NCI-H1105 treated with DMSO at 0.1 percent for 48 hours (cell line): ENCODE results near the gene IL1F10.

Experiments used
- DNase-seq: peaks from one replicate; lab custom pipeline; 2025; lab: John Stamatoyannopoulos, UW

IL1F10 gene

DNA sequence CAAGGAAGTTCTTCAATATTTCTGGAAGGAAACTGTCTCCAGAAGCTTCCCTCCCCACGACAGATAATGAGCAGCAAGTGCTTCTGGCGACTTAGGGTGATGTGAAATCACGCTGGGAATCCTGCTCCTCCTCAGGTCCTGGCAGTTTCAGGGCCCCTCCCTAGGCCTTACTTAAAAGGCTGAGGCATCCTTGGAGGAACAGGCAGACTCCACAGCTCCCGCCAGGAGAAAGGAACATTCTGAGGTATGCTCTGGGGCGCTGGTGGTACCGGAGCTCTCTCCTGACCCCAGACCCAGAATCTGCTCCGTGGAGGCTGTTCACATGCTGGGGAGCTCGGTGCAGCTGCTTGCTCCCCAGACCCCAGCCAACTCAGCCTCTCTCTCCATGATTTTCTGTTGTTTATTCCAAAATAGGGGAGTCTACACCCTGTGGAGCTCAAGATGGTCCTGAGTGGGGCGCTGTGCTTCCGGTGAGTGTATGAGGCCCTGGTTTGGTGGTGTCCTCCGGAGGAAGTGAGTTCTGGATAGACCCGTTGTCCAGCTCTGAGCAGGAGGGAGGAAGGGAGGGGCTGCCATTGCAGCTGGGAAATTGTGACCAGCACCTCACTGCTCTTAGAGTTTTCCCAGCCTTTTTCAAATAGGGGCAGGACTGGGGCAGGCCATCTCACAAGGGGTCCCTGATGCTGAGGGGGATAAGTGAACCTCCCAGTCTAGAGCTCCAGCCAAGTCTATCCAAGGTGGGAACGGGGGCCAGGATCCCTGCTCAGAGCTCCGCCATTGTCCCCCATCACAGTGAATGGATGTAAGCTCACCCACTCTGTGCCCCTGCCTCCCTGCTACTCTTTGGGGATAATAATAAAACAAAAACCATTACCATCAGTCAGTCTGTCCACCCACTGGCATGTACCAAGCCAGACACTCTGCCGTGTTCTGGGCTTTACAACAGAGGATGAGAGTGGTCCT lies 8.5 kb upstream of the IL1F10 start, which contains the start of gene IL36RN:
Gene IL36RN, plus strand, starts transcription at position 201 of the 963 bp plus-strand sequence. Its CDS starts 241 bp downstream, at position 442.
- DNase-seq = no peak

DNA sequence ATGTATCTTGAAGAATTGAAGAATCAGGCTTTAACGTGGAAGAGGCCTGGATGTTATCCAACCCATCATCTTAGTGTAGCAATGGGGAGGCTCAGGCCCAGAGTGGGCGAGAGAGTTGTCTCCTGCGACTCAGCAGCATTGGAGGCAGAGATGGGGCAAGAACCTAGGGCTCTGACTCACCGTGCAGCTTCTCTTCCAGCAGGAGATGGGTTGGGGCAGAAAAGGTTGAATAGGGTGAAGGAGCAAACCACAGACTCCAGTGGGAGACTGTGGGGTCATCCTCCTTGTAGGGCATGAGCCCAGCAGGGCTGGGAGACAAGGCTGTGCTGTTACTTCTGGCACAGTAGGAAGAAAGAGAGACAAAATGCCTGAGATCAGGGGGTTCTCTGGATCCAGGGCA lies 7.4 kb upstream of the IL1F10 start:
- no peak for DNase-seq

DNA sequence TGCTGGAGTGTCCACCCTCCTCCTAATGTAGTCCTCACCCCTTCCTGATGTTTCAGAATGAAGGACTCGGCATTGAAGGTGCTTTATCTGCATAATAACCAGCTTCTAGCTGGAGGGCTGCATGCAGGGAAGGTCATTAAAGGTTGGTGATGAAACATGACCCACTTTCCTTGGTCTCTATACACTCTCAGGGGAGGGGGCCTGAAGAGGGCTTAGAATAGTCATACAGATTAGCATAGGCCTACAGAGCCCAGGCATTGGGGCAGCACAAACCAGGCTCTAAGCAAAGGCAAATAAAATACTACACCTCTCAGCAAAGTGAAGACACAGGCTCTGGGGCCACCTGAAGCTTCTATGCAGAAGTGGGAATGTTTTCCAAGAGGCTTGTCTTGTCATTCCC lies 7.0 kb upstream of the IL1F10 start:
- no peak for DNase-seq

DNA sequence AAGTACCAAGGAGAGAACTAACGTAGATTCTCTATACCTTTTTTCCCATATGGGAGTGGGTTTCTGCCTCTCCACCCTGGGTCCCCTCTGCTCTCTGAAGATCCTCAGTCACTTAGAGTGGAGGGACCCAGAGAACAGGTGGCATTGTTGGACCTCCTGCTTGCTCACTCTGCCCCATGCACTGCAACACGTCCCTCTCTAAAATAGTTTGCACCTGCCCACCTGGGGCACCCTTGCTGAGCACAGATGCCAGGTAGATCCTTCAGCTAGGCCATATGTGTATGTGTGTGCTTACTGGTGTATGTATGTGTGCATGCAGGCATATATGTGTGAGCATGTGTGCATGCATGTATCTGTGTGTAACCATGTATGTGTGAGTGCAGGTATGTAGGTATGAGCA lies 6.5 kb upstream of the IL1F10 start:
- no peak for DNase-seq

DNA sequence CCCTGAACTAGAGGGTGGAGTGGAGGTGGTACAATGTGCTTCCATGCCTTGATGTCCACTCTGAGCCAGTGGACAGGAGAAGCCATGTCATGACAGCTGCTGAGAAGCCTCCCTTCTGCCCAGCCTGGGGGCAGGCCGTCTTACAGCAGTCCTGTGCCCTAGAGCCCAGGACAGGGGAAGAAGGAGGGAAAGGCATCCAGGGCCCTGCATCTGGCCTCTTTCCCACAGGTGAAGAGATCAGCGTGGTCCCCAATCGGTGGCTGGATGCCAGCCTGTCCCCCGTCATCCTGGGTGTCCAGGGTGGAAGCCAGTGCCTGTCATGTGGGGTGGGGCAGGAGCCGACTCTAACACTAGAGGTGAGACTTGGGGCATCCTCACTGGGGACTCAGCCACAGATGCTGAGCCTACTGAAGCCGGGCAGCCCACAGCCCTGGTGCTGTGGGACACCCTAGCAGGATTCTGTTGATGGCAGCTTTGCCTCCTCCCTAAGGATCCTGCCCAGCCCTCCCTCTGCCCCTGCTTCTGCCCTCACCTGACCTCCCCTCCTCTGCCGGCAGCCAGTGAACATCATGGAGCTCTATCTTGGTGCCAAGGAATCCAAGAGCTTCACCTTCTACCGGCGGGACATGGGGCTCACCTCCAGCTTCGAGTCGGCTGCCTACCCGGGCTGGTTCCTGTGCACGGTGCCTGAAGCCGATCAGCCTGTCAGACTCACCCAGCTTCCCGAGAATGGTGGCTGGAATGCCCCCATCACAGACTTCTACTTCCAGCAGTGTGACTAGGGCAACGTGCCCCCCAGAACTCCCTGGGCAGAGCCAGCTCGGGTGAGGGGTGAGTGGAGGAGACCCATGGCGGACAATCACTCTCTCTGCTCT lies 5.6 kb upstream of the IL1F10 start:
- DNase-seq = no peak

DNA sequence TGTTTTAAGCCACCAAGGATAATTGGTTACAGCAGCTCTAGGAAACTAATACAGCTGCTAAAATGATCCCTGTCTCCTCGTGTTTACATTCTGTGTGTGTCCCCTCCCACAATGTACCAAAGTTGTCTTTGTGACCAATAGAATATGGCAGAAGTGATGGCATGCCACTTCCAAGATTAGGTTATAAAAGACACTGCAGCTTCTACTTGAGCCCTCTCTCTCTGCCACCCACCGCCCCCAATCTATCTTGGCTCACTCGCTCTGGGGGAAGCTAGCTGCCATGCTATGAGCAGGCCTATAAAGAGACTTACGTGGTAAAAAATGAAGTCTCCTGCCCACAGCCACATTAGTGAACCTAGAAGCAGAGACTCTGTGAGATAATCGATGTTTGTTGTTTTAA lies 3.5 kb upstream of the IL1F10 start:
- DNase-seq = no peak

DNA sequence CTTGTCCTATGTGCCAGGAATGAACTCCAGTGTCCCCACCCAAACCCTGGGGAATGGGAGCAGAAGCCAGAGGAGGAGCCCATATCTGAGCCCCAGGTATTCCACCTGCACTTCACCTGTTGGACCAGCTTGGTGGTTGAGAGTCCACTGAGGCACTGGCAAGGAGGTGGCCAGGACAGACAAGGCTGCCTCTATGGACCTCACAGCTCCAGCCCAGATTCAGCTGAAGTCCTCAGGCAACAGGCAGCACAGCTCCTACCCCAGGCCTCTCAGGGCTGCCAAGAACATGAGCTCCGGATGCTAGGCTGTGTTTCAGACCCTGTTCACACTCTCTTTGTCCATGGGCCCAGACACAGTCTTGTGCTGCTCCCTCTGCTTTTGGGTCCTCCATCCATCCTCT lies 2.9 kb upstream of the IL1F10 start:
- DNase-seq = no peak

DNA sequence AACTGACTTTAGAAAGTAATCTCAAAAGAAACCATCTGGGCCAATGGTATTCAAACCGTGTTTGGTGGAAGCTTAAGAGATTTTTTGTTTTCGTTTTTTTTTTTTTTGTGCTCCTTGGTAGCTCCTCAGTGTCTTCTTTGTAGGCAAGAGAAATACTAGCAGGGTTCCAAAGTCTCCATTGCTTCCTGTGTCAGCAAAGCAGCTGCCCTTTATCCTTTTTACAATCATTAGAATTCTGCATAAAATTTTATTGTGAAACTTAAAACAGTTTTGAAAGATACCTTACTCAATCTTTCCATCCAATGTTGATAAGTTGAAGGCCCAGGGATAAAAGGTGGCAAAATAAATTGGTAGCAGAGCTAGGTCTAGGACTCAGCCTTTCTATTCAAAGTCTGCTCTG lies 479 bp downstream of the IL1F10 start:
- DNase-seq = no peak

DNA sequence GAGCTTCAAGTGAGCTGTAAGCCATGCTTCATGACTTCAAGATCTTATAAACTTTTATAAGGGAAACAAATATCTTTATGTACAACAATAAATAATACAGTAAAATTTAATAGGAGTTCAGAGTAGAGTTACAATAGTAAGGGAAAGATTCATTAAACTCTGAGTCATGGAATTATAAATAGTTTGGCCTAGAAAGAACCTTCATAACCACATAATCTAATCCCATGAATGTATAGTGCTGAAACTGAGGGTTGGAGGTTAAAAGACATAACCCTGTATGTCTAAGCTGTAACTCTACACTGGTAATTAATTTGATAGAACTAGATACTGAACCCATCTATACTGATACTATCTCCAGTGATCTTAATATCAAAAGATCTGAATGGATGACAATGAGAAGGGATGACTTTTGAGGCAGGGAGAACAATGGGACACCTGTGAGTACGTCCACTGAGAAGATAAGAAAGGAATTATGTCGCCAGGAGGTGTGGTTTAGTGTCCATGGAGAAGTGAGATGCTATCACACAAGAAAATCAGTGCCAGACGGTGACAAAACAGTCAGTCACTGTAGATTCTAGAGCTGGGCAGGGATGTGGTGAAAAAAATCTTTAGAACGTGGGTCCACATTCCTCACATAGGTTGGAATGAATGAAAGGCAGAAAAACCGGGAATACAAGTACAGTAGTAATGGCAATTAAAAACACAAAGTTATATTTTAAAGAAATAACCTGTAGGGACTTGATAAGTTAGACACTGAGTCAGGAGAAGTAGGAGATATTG lies 1.1 kb downstream of the IL1F10 start:
- DNase-seq = no peak

DNA sequence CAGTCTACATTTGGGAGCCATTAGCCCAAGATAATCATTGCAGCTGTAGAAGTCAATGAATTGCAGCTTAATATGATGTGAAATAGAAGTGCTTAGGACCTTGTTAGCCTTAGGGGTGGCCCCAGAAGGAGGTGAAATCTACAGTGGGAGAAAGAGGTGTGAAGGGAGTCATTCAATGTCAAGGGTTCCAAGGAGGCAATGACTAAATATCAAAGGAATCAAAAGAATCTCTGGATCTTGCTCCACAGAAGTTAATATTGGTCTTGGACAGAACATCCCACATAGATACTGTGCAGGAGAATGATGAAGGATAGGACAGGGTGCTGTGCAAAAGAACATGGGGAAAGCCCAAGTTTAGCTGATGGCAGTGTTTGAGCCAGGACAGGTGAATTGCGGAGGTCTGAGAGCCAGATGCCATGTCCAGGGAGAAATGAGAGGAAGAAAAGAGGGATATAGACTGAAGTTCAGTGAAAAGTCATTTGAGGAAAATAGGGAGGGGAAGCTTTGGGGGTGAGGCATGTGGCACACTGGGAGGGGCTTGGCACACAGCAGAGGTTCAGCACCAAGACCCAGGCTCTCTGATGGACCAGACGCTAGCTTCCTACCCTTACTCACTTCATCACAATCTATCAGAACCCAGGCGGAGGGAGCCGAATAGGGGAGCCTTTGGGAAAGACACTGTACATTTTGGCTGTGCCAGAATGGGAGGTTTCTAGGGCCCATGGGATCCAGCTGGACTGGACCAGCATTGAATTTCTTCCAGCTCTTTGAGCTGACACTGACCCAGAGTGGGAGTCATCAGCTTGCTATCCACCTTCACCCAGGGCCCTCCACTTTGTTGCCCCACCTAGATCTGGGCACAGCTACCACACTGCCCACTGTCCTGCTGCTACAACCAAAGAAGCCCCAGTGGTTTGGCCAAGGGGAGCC lies 2.2 kb downstream of the IL1F10 start:
- DNase-seq = no peak

DNA sequence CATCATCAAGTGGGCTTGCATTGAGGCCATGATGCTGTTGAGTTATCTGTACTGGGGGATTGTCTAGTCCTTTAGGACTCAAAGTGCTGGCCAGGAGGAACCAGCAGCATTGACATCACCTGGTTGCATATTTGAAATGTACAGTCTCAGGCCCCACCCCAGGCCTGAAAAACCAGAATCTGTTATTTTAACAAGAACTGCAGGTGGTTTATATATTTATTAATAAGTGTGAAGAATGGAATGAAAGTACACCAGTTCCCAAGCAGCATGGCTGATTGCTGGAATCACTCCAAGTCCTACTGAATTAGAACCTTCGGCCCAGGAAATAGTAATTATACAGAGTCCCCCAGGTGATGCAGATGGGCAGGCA lies 2.8 kb downstream of the IL1F10 start:
- DNase-seq = no peak

DNA sequence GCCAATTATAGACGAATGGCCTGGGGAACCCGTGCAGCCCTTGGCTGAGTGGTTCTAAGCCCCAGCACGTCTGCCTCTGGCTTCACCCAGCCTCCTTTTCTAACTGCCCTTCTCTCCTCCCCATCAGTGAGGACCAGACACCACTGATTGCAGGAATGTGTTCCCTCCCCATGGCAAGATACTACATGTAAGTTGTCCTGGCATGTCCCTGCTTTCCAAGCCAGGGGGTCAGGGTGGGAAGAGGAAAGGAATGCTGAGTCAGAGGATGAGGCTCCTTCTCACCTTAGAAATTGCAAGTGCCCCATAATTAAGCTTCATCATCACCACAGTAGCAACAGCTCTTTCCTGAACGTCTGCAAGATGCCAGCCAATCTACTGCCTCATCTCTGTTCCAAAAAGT lies 4.8 kb downstream of the IL1F10 start:
- DNase-seq = no peak

DNA sequence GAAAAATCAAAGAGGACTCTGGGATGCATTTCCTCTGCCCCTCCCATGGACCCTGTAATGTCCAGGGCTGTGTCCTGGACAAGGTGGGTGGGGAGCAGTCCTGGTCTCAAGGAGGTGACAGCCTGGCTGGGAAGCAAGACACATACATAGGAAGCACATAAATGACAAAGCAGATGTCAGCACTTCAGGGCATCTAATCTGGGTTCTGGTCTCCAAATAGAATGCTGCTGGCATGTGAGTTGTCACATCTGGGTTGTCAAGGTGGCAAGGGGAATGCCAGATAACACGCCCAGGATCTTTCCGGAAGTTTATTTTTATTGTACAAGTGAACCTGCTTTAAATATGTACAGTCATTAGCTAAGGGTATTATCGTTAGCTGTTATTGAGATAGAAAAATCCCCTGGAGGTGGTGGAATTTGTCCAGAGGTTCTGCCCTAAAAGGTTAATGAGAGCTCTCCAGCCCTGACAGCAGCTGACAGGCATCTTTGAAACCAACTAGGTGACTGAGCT lies 5.6 kb downstream of the IL1F10 start:
- no peak for DNase-seq

DNA sequence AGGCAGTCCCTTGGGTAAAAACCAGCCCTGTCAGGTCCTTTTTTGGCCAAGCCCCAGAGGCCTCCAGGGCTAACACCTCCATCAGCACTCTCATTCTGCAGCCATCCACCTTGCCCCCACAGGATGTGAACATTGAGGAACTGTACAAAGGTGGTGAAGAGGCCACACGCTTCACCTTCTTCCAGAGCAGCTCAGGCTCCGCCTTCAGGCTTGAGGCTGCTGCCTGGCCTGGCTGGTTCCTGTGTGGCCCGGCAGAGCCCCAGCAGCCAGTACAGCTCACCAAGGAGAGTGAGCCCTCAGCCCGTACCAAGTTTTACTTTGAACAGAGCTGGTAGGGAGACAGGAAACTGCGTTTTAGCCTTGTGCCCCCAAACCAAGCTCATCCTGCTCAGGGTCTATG lies 7.3 kb downstream of the IL1F10 start:
- DNase-seq = no peak

DNA sequence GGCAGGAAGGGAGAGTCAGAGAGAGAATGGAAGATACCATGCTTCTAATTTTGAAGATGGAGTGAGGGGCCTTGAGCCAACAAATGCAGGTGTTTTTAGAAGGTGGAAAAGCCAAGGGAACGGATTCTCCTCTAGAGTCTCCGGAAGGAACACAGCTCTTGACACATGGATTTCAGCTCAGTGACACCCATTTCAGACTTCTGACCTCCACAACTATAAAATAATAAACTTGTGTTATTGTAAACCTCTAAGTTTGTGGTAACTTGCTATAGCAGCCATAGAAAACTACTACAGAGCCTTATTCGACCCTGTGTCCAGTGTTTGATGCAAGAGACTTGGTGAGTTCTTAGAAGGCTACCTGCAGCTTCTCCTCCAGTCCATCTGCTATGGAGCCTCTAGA lies 7.8 kb downstream of the IL1F10 start:
- no peak for DNase-seq

DNA sequence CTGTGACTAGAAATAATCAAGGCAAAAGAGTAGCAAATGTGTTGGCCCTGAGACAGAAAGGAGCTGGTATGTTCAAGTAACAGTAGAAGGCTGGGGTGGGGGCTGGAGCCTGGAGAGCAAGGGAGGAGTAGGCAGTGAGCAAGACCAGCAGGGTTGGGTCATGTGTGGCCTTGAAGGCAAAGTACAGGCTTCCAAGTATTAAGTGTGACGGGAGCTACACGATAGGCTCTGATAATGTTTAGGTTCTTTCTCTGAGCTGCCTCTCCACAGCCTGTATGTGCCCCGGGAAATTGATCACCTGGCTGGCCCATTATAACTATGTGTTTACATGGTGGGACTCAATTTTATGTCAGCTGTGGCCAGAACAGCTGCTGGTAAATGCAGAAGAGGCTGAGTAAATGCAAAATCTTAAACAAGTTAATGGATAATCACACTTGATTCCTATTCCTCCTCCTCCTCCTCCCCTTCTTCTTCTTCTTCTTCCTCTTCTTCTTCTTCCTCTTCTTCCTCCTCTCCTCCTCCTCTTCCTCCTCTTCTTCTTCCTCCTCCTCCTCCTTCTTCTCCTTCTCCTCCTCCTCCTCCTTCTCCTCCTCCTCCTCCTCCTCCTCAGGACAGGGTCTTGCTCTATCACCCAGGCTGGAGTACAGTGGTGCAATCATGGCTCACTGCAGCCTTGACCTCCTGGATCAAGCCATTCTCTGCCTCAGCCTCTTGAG lies 9.3 kb downstream of the IL1F10 start:
- DNase-seq = no peak

DNA sequence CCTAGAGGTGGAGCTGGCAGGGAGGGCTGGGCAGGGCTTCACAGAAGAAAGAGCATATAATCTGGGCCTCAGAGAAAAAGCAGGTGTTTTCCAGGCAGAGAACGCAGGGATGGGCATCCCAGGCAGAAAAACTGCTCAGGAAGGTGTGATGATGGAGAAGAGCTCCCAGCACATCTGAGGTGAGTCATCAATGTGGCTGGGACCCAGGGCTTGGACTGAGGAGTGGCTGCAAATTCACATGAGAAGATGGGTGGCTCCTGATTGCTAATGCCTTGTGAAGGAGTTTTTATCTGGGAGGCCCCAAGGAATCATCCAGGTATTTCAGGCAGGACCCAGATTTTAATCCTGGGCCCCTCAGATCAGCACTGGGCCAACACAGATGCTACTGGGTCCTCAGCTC lies 10.2 kb downstream of the IL1F10 start:
- DNase-seq = no peak

DNA sequence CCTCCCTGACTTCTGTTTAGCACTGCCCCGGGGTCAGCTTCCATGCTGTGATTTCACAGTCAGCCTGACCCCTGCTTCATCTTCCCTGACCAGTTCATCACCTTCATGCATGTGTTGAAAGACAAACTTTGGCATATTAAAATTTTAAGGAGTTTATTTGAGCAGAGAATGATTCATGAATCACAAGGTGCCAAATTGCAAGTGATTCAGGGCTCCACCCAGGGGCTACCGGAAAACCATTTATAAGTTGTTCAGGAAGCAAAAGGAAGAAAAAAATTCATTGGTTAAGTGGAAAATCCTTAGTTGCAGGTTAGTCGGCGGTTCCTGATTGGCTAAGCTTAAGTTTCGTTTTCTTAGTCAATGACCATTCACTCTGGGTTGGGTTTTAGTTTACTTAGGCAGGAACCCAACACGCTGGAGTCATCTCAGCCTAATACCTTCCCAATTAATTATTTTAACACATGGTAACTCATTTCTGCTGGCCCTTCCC lies 10.6 kb downstream of the IL1F10 start:
- DNase-seq = no peak

DNA sequence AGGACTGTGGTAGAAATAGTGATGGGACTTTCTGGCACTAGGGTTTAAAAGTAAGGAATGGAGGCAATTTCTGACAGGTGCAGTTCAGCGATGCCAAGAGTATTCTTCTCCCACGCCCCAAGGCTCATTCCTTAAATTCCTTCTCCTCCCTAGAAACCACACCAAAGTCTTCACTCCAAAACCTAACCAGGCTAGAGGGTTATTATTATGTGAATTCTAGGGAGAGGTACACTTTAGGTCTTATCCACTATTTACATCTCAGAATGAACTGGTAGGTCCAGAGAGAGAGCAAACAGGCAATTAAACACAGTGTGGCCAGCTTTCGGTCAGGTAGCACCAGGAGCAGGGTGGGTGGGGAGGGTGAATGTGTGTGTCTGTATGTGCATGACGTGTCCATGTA lies 11.4 kb downstream of the IL1F10 start:
- no peak for DNase-seq

DNA sequence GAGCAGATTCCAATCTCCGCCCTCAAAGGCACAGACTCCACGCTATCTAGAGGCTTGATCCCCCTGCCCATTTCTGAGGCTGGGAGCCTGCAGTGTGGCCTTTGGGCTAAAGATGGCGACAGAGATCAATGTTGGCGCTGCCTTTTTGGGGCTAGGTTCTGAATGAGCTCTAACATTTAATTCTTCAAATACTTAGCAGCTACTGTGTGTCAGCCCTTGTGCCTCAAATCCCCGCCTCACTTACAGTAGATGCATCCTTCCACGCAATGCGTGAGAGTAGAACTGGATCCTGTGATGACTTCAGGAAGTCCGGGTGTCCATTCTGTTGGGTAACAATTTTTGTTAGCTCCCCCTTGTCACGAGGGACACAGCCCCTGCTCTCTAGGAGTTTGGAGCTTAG lies 12.4 kb downstream of the IL1F10 start:
- no peak for DNase-seq
